Fibroblast of skin of right quadriceps (primary cell): ENCODE measurements around the gene TTC28.
A peak's percentile ranks its signal among the peaks of the same experiment; 100 is the strongest.

Experiments
- DNase-seq: peaks from one replicate; pipeline ENCODE4 v3.0.0-alpha.2; 2013

The TTC28 gene

DNA sequence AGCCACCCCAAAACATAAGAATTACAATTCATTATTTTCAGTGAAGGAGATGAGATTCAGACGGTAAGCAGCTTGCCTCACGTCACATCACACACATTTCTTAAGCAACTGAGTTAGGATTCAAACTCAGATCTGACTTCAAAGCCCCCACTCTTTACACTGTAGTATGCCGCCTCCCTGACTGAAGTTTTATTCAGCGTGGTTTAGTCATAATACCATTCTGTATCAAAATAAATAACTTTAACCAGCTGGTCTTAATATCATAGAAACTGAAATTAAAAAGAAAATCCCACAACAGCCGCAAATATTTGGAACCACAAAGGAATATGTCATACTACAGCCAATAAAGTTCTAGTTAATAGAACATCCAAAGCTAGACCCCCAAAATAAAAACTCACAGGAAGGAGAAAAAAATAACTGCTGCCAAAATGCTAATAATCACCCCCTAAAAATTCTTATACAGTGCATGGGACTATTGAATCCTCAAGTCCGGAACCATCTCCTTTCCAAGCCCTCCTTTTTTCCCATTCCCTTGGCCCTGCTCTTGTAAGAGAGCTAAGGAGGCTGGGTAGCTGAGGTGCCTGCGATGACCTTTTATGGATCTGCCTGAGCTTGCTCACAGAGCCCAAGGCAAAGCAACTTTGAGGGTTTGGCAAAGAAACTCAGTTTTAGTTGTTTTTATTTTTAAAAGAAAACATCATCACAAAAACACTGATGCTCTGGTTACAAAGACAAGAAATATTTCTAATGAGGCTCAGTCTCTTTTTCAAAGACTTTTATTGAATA is 334.5 kb downstream of the TTC28 start:
- peak; percentile 43 for DNase-seq

DNA sequence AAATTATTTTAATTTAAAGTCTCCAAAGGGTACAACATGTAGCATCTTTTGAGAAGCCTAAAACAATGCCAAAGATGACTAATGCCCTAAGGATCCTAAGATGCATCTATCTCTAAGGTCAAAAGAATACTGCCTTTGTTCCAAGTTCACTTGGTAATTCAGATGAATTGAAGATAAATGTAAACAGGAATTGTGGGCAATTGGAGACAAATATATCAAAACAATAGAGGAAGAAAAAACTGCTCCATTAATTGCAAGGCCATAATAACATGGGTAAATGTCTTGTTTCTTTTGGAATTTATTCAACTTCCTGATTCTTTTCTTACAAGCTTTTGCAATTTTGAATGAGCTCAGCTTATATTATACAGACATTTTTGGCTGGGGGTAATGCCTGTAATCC is 338.6 kb downstream of the TTC28 start:
- DNase-seq, result peak; percentile 34

DNA sequence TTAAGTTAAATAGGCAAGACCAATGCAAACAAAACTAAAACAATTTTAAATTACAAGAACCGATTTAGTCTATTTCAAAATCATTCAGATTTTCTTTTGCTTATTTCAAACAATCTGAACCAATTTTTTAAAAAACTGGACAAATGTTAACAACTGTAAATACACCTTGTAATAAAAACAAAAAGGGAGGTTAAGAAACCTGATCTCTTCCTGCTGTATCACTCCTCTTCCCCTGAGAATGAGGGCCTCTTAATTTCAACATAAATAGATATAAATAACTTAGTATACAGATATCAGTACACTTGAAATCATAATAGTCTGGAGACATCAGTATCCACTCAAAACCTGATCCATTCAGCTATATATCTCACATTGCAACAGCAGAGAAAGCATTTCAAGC is 346.6 kb downstream of the TTC28 start:
- no peak for DNase-seq

DNA sequence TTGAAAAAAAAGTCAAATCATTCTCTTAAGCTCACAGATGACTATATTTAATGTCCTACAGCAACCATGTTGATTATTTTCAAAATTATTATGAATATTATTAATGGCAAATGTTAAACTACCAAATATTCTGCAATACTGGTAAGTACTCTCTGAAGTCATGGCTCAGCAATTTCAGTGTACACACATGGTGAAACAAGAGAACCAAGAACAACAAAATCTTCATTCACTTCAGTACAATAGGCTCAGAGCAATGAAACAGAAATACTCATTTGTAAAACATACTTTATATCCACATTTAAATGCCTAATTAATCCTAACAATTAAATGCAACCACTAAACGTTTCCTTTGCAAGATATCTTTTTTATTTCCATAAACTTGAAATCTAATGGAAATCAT is 347.2 kb downstream of the TTC28 start:
- DNase-seq, result no peak

DNA sequence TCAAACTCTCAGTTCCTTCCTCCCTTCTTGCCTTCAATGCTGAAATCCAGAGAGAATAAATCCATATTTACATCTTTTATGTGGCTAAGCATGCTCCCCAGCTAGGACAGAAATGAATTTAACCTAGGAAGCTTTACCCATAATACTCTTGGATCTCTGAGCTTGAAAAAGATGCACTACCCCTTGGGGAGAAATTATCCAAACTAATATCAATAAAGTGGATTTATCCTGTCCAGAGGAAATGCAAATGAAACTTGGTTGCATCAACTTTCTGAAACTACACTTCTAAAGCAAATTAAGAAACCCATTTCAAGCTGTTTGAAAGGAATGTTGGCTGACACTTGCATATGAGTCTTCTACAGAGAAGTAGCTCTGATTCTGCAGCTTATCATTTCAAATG is 347.9 kb downstream of the TTC28 start:
- DNase-seq, result no peak

DNA sequence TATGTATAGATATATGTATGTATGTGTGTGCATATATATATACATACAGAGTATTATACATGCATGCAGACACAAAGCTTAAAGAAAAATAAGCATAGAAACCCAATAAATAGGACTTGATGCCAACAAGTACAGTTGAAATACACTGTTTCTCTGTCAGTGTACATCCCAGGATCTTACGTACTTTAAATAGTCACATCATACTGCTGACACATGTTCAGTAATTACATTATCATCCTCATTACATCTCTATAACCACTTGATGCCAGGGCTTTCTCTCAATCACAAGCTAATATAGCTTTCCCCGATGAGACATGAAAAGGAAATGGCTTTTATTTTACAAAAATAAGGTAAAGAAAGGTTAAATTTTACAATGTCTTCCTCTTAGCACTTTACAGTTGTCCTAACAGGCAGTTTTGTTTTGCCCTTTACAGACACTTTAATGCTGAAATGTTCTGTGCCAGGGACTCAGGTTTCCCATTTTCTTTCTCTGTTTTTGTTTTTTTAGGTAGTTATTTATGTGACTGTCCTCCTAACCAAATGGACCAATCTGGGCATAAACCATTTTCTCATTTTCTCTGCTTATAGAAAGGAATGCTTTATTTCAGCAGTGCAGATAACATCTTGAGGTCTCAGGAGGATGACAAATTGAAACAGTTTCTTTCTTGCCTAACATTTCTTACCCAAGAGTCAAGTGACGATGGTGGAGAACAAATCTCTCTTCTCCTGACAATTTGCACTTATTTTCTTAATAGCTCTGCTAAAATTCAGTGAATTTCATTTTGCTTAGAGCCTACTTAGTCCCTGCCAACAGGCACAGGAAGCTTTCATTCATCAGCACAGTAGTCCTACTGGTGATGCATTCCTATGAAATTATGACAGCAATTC is 350.2 kb downstream of the TTC28 start:
- peak; percentile 61 for DNase-seq

DNA sequence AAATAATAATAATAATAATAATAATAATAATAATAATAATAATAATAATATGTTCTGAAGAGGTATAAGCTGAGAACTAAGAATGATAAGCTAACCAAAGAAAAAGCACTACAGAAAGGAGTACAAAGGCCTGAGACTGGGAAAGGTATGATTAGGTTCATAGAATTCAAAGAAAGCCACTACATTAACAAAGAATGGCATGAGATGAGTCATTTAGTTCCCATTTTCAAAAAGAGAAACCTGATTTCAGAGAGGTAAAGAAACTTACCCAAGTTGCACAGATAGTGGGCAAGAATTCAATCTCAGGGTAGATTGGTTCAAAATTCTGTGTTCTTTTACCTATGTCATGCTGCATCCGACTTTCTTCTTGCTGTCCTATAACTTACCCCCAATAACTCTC is 350.9 kb downstream of the TTC28 start:
- DNase-seq, result no peak

DNA sequence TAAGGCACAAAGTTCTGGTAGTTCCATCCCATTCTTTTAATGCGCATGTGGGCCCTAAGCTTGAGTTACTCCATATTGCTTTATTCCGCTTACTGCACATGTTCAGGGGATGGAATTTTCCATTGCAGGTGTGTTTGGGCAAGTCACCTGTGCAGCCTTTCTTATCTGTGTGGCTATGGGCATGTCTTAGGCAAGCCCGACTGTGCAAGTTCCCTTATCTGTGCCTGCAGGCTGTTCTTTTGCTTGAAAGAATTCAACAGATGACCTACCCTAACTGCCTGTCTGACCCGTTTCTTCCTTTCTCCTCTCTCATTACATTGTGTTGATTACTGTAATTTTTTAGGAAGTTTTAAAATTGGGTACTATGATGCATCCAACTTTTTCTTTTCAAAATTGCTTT is 363.6 kb downstream of the TTC28 start:
- DNase-seq, result no peak

DNA sequence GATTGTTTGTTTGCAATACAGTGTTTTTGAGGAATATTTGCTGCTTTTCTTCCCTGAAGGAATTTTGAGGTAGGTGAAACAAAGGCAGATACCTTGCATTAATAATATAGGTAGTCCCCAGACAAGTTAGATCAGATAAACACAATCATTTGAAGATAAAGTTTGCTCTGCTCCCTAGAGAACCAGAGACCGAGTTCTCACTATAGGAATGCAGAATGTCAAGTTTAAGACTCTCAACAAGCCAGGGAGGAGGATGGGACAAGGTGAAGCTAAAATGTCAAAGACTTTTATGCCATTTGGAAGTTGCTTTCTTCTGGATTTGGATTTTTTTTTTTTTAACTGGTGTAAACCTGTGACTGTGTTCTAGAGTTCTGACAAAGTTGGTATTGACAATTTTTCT is 364.7 kb downstream of the TTC28 start:
- DNase-seq, result no peak

DNA sequence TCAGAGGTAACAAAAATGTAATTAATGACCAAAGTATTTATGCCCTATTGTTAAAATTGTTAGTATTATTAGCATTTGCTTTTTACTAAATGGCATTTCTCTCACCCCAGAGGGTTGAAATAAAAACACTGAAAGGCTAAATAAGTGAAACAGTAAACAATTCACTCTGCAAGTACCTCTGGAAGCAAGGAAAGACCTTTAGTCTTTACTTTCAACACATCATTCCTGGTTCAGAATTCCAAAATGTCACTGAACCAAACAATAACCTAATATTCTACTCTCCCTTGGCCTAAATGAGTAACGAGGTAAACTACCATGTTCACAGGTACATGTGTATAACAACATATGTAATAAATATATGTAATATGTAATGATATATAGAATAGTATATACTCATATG is 369.3 kb downstream of the TTC28 start:
- no peak for DNase-seq

DNA sequence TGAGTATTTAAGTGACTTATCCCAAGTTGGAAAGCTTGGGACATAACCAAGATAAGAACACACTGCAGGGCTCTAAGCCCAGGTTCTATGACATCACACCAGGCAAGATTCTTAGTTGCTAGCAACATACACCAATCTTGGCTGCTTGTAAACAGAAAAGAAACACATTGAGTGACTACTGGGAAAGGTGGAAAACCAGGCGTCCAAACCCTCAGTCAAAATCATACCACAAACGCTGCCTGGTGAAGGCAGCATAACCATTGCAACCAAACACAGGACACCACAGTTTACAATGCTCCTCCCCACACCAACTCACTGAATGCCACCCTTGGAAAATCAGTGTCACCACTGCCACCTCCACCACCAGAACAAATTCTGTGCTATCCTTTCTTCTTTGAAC is 379.9 kb downstream of the TTC28 start:
- DNase-seq, result no peak

DNA sequence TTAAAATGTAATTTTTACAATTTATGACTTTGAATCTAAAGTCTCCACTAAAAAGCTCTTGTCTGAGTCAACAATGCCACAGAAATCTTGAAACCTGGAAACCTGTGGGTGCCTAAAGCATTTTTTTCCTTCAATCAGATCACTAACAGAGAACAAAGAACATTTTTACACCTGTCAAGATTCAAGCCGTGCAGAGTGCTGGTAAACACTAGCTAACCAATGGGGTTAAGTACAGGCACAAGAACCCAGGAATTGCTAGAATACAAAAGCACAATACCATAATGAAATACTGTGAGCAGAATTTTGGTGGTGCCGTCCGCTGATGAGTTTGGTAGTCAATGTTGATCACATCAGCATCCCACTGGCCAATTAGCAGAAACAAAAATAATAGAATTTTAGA is 380.3 kb downstream of the TTC28 start:
- DNase-seq, result no peak

DNA sequence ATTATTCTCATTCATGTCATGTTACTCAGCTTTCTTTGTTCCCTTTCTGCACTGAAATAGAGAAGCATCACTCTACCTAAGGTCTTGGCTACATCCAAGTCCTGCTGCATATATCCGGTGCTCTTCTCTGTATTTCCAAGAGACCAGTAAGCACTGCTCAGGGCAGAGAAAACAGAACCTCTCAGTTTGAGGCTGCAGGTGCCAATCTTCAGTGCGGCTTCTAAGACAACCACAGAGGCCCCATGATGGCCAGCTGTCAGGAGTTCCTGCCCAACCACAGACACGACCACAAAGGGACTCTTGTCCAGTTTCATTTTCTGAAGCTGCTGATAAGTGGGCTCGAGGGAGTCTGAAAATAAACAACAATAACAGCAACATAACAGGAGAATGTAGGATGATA is 382.1 kb downstream of the TTC28 start:
- DNase-seq, result no peak

DNA sequence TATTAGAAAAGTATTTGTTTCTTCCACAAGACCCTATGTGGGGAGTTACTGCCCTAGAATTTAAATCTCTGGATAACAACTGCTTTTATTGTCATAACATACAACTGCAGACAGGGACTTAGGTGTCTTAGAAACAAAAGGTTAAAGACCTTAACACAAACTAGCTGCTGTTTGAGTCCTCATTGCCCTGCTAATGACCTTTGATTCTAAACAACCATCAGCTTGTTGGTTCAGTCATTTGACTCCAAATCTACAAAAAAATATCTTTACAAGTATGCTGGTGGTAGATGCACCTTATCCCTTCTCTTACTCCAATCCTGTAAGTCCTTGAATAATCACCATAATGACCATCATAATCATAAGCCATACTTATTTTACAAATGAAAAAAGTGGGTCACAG is 383.2 kb downstream of the TTC28 start:
- DNase-seq, result no peak

DNA sequence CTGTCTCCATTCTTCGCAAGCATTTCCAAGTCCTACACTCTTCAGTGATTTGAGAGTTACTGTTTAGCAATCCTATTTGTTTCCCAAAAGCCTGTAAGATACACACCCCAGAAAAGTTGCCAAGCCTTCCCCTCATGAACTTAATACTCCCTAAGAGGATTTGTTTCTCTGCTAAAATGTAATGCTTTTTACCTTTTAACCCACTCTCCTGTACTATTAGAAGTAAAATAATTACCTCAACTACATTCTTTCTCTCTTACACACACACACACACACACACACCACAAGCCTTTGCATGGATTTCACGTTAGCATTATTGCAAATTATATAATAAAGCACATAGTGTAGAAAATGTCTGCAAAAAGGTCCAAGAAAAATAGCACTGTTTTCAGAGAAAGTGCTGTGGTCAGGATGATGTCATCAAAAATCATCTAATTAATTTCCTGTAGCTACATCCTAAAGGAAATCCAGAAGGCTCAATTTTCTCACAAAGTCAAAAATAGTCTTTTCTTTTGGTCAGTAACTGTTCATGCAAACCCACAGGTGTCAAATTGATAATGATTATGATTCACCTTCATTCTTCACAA is 396.5 kb downstream of the TTC28 start:
- DNase-seq, result peak; percentile 59

DNA sequence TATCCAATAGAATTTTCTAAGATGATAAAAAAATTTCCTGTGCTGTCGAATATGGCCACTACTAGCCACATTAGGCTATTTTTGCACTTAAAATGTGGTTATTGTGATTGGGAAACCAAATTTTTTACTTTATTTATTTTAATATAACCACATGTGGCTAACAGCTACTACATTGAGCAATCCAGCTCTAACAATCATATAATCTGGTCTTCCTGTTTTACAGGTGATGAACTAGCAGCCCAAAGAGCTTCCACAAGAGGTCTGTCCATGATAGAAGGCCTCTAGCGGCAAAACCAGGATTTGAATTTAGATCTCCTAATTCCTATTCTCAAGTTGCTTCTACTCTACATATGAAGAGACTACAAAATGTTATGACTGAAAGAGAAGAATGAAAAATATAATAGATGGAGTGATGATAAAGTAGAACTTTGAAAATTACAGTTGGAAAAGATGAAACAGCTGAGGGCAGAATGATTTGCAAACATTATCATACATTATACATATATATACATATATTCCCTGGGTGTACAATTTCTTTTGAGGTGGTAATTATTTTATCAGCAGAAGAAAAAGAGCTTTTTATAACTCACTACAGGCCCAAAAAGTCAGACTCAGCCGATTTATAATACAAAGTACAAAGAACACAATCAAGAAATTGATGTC is 397.1 kb downstream of the TTC28 start:
- peak; percentile 69 for DNase-seq

DNA sequence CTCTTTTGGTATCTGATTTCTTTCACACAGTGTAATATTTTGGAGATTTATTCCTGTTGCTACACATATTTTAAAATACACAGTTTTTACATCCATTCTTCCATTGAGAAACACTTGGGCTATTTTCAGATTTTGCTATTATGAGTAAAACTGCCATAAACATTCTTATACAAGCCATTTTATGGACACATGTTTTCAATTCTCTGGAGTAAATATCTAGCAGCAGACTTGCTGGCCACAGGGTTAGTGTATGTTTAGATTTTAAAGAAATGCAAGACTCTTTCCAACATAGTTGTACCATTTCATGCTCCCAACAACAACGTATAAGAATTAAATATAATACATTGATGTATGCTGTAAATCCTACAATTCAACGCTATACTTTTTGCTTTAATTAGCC is 399.8 kb downstream of the TTC28 start:
- peak; percentile 74 for DNase-seq

DNA sequence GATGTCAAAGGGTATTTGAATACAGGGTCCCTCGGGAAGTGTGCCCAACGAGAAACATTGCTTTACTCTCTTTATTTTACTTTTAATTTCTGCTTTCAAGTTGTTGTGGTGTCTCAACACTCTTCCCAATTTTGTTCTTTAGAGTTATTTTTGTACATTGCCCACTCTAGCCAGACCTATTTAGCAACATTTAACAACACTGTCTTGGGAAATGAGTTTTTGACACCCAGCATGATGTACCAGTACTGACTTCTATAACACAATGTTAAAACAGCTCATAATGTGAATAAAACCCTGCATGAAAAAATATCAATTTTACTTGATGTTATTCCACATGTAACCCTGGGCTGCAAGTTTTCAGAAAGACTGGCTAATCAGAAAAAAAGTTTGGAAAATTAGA is 410.4 kb downstream of the TTC28 start:
- DNase-seq, result no peak

DNA sequence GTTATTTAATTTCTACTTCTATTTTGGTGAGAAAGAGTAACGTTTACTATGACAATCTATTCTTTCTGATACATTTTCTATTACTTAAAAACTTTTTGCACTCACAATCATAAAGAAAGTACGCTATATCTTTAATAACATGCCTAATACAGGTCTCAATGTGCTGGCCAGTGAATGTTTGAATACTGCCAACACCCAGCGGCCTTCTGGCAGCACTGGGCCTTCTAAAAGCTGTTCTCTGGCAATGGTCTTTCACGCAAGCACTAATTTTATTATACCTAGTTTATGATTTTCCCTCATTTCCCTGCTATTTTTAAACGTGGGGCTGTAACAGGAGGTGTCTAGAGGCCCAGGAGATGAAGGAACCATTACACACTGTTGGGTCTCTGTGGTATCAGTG is 410.8 kb downstream of the TTC28 start:
- no peak for DNase-seq

DNA sequence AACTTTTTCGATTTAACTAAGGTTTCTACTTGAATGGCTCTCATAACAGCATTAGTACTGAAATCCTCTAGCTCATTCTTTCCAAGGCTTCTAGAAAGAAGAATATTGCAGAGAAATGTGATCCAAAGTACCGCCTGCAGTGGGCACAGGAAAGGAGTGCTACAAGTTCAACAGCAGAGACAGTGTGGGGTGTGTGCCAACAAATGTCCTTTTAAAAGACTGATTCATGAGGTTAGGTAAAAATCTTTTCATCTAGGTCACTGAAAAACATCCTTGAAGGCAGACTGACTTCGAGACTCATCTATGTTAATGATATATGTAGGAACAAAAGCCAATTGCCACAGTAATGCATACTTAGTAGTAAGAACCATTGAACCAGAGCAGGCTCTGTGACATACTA is 411.5 kb downstream of the TTC28 start:
- no peak for DNase-seq

DNA sequence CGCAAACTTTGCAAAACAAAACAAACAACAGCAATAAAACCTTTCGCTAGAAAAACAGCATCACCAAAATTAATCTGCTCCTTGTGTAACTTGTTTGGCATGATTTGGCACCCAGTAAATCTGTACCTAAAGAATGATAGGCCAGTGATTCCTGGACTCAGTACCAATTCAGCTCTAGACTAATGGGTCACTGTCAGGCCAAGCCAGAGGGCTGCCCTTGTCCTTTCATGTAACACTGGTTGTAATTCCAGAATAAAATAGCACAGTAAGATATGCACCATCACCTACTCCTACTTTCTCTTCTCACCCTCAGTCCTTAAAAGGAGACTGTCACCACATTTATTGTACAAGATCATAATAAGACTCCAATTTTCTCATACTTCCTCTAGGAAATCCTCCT is 419.0 kb downstream of the TTC28 start:
- no peak for DNase-seq

DNA sequence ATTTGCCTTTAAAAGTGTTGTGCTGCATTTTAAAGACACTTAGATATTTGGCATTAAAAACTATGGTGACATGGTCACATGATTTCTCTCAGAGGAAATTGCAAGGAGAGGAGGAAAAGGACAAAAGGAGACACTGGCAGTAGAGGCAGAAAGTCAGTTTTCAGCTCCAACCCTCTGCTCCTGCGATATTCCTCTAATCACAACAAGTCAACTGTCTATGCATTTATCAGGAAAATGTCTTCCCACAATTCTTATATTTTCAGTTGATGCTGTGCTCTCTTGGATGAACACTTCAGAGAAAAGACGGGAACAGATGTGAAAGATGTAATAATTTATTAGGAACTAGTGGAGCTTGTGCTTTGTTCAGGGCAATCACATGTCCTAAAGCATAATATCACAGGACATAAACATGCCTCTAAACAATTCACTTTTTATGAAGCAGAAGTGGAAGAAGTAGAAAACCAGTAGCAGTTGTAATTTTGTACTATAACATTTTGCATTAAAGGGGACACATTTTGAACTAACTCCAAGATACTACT is 419.8 kb downstream of the TTC28 start:
- no peak for DNase-seq

DNA sequence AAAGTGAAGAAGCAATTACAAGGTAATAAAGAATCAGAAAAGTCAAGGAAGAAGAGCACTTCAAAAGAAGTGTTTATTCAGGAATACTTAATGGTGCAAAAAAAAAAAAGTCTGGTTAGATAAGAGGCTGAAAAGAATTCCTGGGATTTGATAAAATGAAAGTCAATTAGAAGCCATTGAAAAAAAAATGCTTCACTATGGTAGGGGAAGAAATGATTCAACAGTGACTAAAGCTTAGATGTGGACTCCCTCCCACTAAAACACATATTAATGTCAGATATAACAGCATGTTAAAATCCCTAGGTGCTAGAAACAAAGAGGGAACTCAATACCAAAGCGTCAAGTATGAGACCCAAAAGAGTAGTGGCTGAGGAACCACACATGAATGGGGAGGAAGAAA is 425.2 kb downstream of the TTC28 start:
- no peak for DNase-seq
